DOHH2 (cell line): ENCODE data around the gene LAMA2.

Experiments
- EZH2phosphoT487 ChIP-seq: fragments of 200-600 bp; sonication (generic); IDR thresholded peaks from 2 replicates; pipeline ENCODE4 v1.6.1; 2017; ENCODE audit warnings: borderline replicate concordance, mild to moderate bottlenecking, antibody characterized with exemption, low read length, moderate library complexity, mixed read lengths
- TF ChIP-seq, protein P1 (sequence below): fragments of 200-600 bp; sonication (generic); IDR thresholded peaks from one replicate; pipeline ENCODE4 v1.5.1; 2014; ENCODE audit warnings: antibody characterized with exemption, mild to moderate bottlenecking, low read depth, low read length; ENCODE audit not compliant: poor library complexity, severe bottlenecking

DNA sequence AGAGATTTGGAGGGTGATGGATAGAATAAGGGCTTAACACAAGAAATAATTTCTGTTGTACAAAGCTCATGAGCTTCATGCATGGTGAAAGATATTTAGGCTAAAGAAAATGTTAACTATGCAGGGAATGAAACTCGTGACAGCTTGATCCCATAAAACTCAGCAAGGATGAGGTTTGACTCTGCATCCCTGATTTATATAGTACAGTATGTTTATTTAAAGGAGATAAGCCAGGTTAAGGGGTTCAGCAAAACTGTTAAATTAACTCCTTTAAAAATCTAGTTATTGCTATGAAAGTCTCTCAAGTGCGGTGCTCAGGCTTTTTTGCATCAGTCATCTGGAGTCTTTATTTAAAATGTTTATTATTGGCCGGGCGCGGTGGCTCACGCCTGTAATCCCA is 326.4 kb downstream of the LAMA2 start:
- TF ChIP-seq, protein P1, sequence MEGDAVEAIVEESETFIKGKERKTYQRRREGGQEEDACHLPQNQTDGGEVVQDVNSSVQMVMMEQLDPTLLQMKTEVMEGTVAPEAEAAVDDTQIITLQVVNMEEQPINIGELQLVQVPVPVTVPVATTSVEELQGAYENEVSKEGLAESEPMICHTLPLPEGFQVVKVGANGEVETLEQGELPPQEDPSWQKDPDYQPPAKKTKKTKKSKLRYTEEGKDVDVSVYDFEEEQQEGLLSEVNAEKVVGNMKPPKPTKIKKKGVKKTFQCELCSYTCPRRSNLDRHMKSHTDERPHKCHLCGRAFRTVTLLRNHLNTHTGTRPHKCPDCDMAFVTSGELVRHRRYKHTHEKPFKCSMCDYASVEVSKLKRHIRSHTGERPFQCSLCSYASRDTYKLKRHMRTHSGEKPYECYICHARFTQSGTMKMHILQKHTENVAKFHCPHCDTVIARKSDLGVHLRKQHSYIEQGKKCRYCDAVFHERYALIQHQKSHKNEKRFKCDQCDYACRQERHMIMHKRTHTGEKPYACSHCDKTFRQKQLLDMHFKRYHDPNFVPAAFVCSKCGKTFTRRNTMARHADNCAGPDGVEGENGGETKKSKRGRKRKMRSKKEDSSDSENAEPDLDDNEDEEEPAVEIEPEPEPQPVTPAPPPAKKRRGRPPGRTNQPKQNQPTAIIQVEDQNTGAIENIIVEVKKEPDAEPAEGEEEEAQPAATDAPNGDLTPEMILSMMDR: no peak
- TF ChIP-seq EZH2phosphoT487: no peak
